ENCODE measurements around the gene AURKAIP1. TPM values are rescaled to one million over a fixed set of nuclear protein-coding genes. Genes with fewer than 3 reads are reported as not detected.
A peak's percentile ranks its signal among the peaks of the same experiment; 100 is the strongest.

Gene AURKAIP1
- total and polyA plus RNA-seq, 2 experiments from 2014 or later = 118 to 218 TPM

GRCh38 chr1:1421907-1422464 is 47.0 kb upstream of the AURKAIP1 start:
- no peaks in the 10 kb centered on the region for H3K9me3 ChIP-seq (ENCODE audit: low read depth)
- WGBS, 2 experiments (ENCODE audit: low coverage in 1 of 2, low lambda C conversion rate in 2 of 2, missing lambda C conversion rate in 2 of 2) = 89 to 93% methylated on average over 3 to 5 of the region's 7 CpGs
- no peaks in the 10 kb centered on the region for H3K9me2 ChIP-seq (ENCODE audit: insufficient read depth)
- H3K4me2 ChIP-seq (ENCODE audit: unreplicated experiment) = no peak overlapping the region
- in situ Hi-C loops (cut with MboI) = no loop called here
- no peaks in the 10 kb centered on the region for H4K20me1 ChIP-seq (ENCODE audit: insufficient read depth)
- no peaks in the 10 kb centered on the region for H3K36me3 ChIP-seq (ENCODE audit: low read depth)
- no peak overlapping the region for H3K27ac ChIP-seq
- no peak for DNase-seq
- no peak overlapping the region for H2AFZ ChIP-seq
- no peaks in the 10 kb centered on the region for H3F3A ChIP-seq (ENCODE audit: insufficient read depth)
- H3K9ac ChIP-seq = no peak overlapping the region
- H3K79me2 ChIP-seq (ENCODE audit: insufficient read depth) = no peaks in the 10 kb centered on the region
- no peaks in the 10 kb centered on the region for H3K27me3 ChIP-seq (replicated peaks; ENCODE audit: insufficient read depth)
- no peak for TF ChIP-seq EZH2 (IDR thresholded peaks at IDR 0.05; ENCODE audit: insufficient read depth, poor library complexity, severe bottlenecking)
- no peak for TF ChIP-seq EZH2phosphoT487 (IDR thresholded peaks at IDR 0.05; ENCODE audit: insufficient read depth, low read depth)
- no peak overlapping the region for H3K4me3 ChIP-seq
- no peaks in the 10 kb centered on the region for H3K4me1 ChIP-seq (ENCODE audit: insufficient read depth)

GRCh38 chr1:1421147-1421906 is 46.3 kb upstream of the AURKAIP1 start, which contains the start of gene ANKRD65:
TSS of gene ANKRD65 (minus strand) at chr1:1421276. CDS start at chr1:1421005, 271 bp downstream.
- H3K9me3 ChIP-seq (ENCODE audit: low read depth) = no peaks in the 10 kb centered on the region
- DNase-seq = no peak
- H3K27me3 ChIP-seq (replicated peaks; ENCODE audit: insufficient read depth) = no peaks in the 10 kb centered on the region
- no peak within 1 kb of the TSS for H3K4me3 ChIP-seq
- no peaks in the 10 kb centered on the region for H3K9me2 ChIP-seq (ENCODE audit: insufficient read depth)
- no peaks in the 10 kb centered on the region for H3F3A ChIP-seq (ENCODE audit: insufficient read depth)
- no peak within 1 kb of the TSS for H3K9ac ChIP-seq
- TF ChIP-seq EZH2phosphoT487 (IDR thresholded peaks at IDR 0.05; ENCODE audit: insufficient read depth, low read depth) = no peak
- TF ChIP-seq EZH2 (IDR thresholded peaks at IDR 0.05; ENCODE audit: insufficient read depth, poor library complexity, severe bottlenecking) = no peak
- no peaks in the 10 kb centered on the region for H4K20me1 ChIP-seq (ENCODE audit: insufficient read depth)
- H2AFZ ChIP-seq = no peak within 1 kb of the TSS
- H3K36me3 ChIP-seq (ENCODE audit: low read depth) = no peaks in the 10 kb centered on the region
- WGBS, 2 experiments (ENCODE audit: low coverage in 1 of 2, low lambda C conversion rate in 2 of 2, missing lambda C conversion rate in 2 of 2) = 82 to 83% methylated on average over 14 to 17 of the region's 18 CpGs
- H3K4me2 ChIP-seq (ENCODE audit: unreplicated experiment) = no peak within 1 kb of the TSS
- H3K4me1 ChIP-seq (ENCODE audit: insufficient read depth) = no peaks in the 10 kb centered on the region
- no peak within 1 kb of the TSS for H3K27ac ChIP-seq
- in situ Hi-C loops (cut with MboI) = no loop called here
- no peaks in the 10 kb centered on the region for H3K79me2 ChIP-seq (ENCODE audit: insufficient read depth)

GRCh38 chr1:1420654-1421141 is 45.7 kb upstream of the AURKAIP1 start:
- in situ Hi-C loops (cut with MboI) = no loop called here

GRCh38 chr1:1419813-1420653 is 45.0 kb upstream of the AURKAIP1 start:
- Histone ChIP-seq H3K4me3 (no peak overlapping the region), H3K9me3 (ENCODE audit: low read depth) (no peaks in the 10 kb centered on the region), H3K9ac (peak overlapping the region; percentile 46; the same call in 1 of the 2 replicates), H3F3A (ENCODE audit: insufficient read depth) (no peaks in the 10 kb centered on the region), H3K27me3 (replicated peaks; ENCODE audit: insufficient read depth) (no peaks in the 10 kb centered on the region), H3K79me2 (ENCODE audit: insufficient read depth) (no peaks in the 10 kb centered on the region), H3K9me2 (ENCODE audit: insufficient read depth) (no peaks in the 10 kb centered on the region), H3K4me2 (ENCODE audit: unreplicated experiment) (no peak overlapping the region), H2AFZ (peak overlapping the region; percentile 68), H3K36me3 (ENCODE audit: low read depth) (no peaks in the 10 kb centered on the region), H3K27ac (no peak overlapping the region), H4K20me1 (ENCODE audit: insufficient read depth) (no peaks in the 10 kb centered on the region), H3K4me1 (ENCODE audit: insufficient read depth) (no peaks in the 10 kb centered on the region)
- WGBS, 2 experiments (ENCODE audit: low coverage in 1 of 2, low lambda C conversion rate in 2 of 2, missing lambda C conversion rate in 2 of 2) = 8 to 10% methylated on average over 48 to 60 of the region's 112 CpGs
- DNase-seq = peak; percentile 65
- TF ChIP-seq EZH2phosphoT487 (IDR thresholded peaks at IDR 0.05; ENCODE audit: insufficient read depth, low read depth) (no peak), EZH2 (IDR thresholded peaks at IDR 0.05; ENCODE audit: insufficient read depth, poor library complexity, severe bottlenecking) (no peak)
- in situ Hi-C loops (cut with MboI) = no loop called here

More at GRCh38 chr1:1420654-1421141, 45.7 kb upstream of the AURKAIP1 start:
- H3K27ac ChIP-seq = no peak overlapping the region
- no peaks in the 10 kb centered on the region for H3K27me3 ChIP-seq (replicated peaks; ENCODE audit: insufficient read depth)
- no peaks in the 10 kb centered on the region for H3K4me1 ChIP-seq (ENCODE audit: insufficient read depth)
- no peak overlapping the region for H3K4me3 ChIP-seq
- no peaks in the 10 kb centered on the region for H4K20me1 ChIP-seq (ENCODE audit: insufficient read depth)
- no peaks in the 10 kb centered on the region for H3K36me3 ChIP-seq (ENCODE audit: low read depth)
- H2AFZ ChIP-seq = no peak overlapping the region
- H3K9ac ChIP-seq = no peak overlapping the region
- DNase-seq = no peak
- no peaks in the 10 kb centered on the region for H3F3A ChIP-seq (ENCODE audit: insufficient read depth)
- 73 to 74% methylated on average over 7 to 10 of the region's 12 CpGs for WGBS, 2 experiments (ENCODE audit: low coverage in 1 of 2, low lambda C conversion rate in 2 of 2, missing lambda C conversion rate in 2 of 2)
- H3K9me2 ChIP-seq (ENCODE audit: insufficient read depth) = no peaks in the 10 kb centered on the region
- H3K4me2 ChIP-seq (ENCODE audit: unreplicated experiment) = no peak overlapping the region
- no peaks in the 10 kb centered on the region for H3K79me2 ChIP-seq (ENCODE audit: insufficient read depth)
- no peak for TF ChIP-seq EZH2 (IDR thresholded peaks at IDR 0.05; ENCODE audit: insufficient read depth, poor library complexity, severe bottlenecking)
- TF ChIP-seq EZH2phosphoT487 (IDR thresholded peaks at IDR 0.05; ENCODE audit: insufficient read depth, low read depth) = no peak
- no peaks in the 10 kb centered on the region for H3K9me3 ChIP-seq (ENCODE audit: low read depth)

All from GM23248 (cell line).